GM18519 (cell line): ENCODE data around the gene TLR9.

Experiments
- ATAC-seq: cut with Tn5 transposase; IDR thresholded peaks from one replicate; pipeline ENCODE4 v1.9.1; 2021; ENCODE audit warnings: mild to moderate bottlenecking, moderate library complexity; ENCODE audit not compliant: unreplicated experiment, low FRiP score

TLR9 gene

GRCh38 chr3:52176180-52176752, 49.2 kb downstream of the TLR9 start:
- ATAC-seq = no peak

GRCh38 chr3:52175416-52176179, 49.8 kb downstream of the TLR9 start:
- no peak for ATAC-seq

GRCh38 chr3:52174896-52175295, 50.5 kb downstream of the TLR9 start:
- ATAC-seq = no peak

GRCh38 chr3:52173101-52173500, 52.3 kb downstream of the TLR9 start:
- ATAC-seq = no peak

- no peak for ATAC-seq
Measured at GRCh38 chr3:52172262-52172757, 53.1 kb downstream of the TLR9 start.

GRCh38 chr3:52171514-52172261, 53.8 kb downstream of the TLR9 start:
- no peak for ATAC-seq
